Right lobe of liver (tissue), 4 donors: Measurements from ENCODE around the gene GATA6.

Experiments used
- POLR2A ChIP-seq: fragments of 450-650 bp; IDR thresholded peaks from one replicate; pipeline ENCODE4 v1.6.1; 2017; ENCODE audit warnings: antibody characterized with exemption, mild to moderate bottlenecking
- TF ChIP-seq, protein P1 (sequence below), 4 donors: fragments of 200-600 bp in 3 of 4; fragments of 450-650 bp in 1 of 4; IDR thresholded peaks; one replicate each; pipeline versions ENCODE4 v1.5.1 to v1.8.0; 2016 to 2022; ENCODE audit warnings: antibody characterized with exemption in 4 of 4, mild to moderate bottlenecking in 2 of 4
- donor health status: DM: no; HTN: no; CAD: no.
- donor health status: DM: no; HTN: no; CAD: no.
- donor health status: DM: no; HTN: yes; CAD: no.

DNA sequence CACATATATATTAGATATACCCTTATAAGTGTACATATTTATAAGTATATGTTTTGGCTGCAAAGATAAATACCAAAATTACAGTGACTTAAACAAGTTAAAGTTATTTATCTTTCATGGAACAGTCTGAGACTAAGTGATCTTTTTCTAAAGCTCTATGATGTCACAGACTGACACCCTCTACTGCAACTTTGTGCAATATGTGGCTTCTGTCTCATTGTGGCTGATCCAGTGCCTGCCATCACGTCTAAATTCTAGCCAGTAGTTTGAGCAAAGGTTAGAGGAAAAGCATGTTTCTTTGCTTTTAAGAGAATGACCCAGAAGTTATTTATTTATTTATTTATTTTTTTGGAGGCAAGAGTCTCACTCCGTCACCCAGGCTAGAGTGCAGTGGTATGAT is 13.8 kb upstream of the GATA6 start:
- no peak for TF ChIP-seq POLR2A
- TF ChIP-seq, protein P1, sequence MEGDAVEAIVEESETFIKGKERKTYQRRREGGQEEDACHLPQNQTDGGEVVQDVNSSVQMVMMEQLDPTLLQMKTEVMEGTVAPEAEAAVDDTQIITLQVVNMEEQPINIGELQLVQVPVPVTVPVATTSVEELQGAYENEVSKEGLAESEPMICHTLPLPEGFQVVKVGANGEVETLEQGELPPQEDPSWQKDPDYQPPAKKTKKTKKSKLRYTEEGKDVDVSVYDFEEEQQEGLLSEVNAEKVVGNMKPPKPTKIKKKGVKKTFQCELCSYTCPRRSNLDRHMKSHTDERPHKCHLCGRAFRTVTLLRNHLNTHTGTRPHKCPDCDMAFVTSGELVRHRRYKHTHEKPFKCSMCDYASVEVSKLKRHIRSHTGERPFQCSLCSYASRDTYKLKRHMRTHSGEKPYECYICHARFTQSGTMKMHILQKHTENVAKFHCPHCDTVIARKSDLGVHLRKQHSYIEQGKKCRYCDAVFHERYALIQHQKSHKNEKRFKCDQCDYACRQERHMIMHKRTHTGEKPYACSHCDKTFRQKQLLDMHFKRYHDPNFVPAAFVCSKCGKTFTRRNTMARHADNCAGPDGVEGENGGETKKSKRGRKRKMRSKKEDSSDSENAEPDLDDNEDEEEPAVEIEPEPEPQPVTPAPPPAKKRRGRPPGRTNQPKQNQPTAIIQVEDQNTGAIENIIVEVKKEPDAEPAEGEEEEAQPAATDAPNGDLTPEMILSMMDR (IDR thresholded peaks at IDR 0.05): no peak
